Colonic mucosa (tissue), 4 donors: ENCODE measurements around the gene ZNF84. TPM values are rescaled to one million over a fixed set of nuclear protein-coding genes. Genes with fewer than 3 reads are reported as not detected.

Experiments
- DNase-seq: peaks from one replicate; pipeline ENCODE4 v3.0.0-alpha.2; 2020
- H3K27ac ChIP-seq: fragments of 200-600 bp; one replicate; pipeline ENCODE4 v1.8.0; 2021
- H3K27me3 ChIP-seq: fragments of 200-600 bp; one replicate; pipeline ENCODE4 v1.8.0; 2021
- H3K36me3 ChIP-seq: fragments of 200-600 bp; one replicate; pipeline ENCODE4 v1.8.0; 2021
- H3K4me1 ChIP-seq: fragments of 200-600 bp; one replicate; pipeline ENCODE4 v1.8.0; 2021; ENCODE audit warnings: mild to moderate bottlenecking
- H3K4me3 ChIP-seq: fragments of 200-600 bp; one replicate; pipeline ENCODE4 v1.8.0; 2021
- H3K9ac ChIP-seq, 2 donors: one replicate each; pipeline ENCODE4 v1.7.0; 2013; ENCODE audit warnings: control low read depth in 2 of 2, low read depth in 2 of 2, low read length in 2 of 2
- H3K9me3 ChIP-seq: fragments of 200-600 bp; one replicate; pipeline ENCODE4 v1.8.0; 2021
- CTCF ChIP-seq: fragments of 200-600 bp; IDR thresholded peaks from one replicate; pipeline ENCODE4 v1.8.0; 2022; ENCODE audit warnings: antibody characterized with exemption, mild to moderate bottlenecking
- intact Hi-C: fragments of 100-400 bp; cut with DNase I; formaldehyde crosslinking; loops from one replicate; pipeline ENCODE4 v1.14.1; 2022
- total RNA-seq, 2 donors: library from RNA; stranded (reverse); fragmentation: NEBNext Ultra II Directional in 1 of 2; extraction: Animal tissue kit (Norgen Biotek cat#: 25700) in 1 of 2; gene quantifications; one replicate each; pipeline ENCODE4 v1.2.1, GENCODE V29; 2021
- donor health status: healthy.
- donor health status: DM: no; HTN: no; CAD: no.
- donor health status: DM: no; HTN: no; CAD: no.

Gene ZNF84
- total RNA-seq, 2 donors from 2014 or later = 8.7 to 15.7 TPM

- Histone ChIP-seq H3K4me3 (no peak overlapping the region), H3K4me1 (no peaks in the 10 kb centered on the region), H3K27ac (no peak overlapping the region), H3K9ac (no peak overlapping the region), H3K9me3 (peaks cover 19% of the 10 kb centered on the region), H3K36me3 (peaks cover 33% of the 10 kb centered on the region), H3K27me3 (no peaks in the 10 kb centered on the region)
- intact Hi-C loops = loop anchor here (5.0 kb wide), 2 partner anchors 46 to 49 kb away; partner anchors contain the start of genes ZNF10, ZNF84 and ZNF891
- no peak for DNase-seq
- no peak for TF ChIP-seq CTCF
Measured at GRCh38 chr12:133083345-133083744, 46.0 kb downstream of the ZNF84 start.

DNA sequence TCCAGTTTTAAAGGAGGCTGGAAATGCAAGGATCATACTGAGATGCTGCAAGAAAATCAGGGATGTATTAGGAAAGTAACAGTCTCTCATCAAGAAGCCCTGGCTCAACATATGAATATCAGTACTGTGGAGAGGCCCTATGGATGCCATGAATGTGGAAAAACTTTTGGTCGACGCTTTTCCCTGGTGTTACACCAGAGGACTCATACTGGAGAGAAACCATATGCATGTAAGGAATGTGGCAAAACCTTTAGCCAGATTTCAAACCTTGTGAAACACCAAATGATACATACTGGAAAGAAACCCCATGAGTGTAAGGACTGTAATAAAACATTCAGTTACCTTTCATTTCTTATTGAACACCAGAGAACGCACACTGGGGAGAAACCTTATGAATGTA is 68.3 kb downstream of the ZNF84 start:
- Histone ChIP-seq H3K36me3 (peaks cover 11% of the 10 kb centered on the region), H3K4me3 (no peak overlapping the region), H3K9me3 (peaks cover 33% of the 10 kb centered on the region), H3K9ac (no peak overlapping the region), H3K27ac (no peak overlapping the region), H3K27me3 (no peaks in the 10 kb centered on the region), H3K4me1 (no peaks in the 10 kb centered on the region)
- no peak for TF ChIP-seq CTCF
- intact Hi-C loops = no loop called here
- no peak for DNase-seq

- no peaks in the 10 kb centered on the region for H3K4me1 ChIP-seq
- no peak overlapping the region for H3K27ac ChIP-seq
- H3K9ac ChIP-seq = no peak overlapping the region
- H3K9me3 ChIP-seq = peaks cover 30% of the 10 kb centered on the region
- DNase-seq = no peak
- no peak for TF ChIP-seq CTCF
- no peak overlapping the region for H3K4me3 ChIP-seq
- H3K36me3 ChIP-seq = peaks cover 11% of the 10 kb centered on the region
- H3K27me3 ChIP-seq = no peaks in the 10 kb centered on the region
- intact Hi-C loops = no loop called here
Measured at GRCh38 chr12:133106253-133106652, 68.9 kb downstream of the ZNF84 start.

GRCh38 chr12:133107121-133107520 is 69.8 kb downstream of the ZNF84 start:
- intact Hi-C loops = no loop called here

GRCh38 chr12:133108150-133108549 is 70.8 kb downstream of the ZNF84 start:
- Histone ChIP-seq H3K27ac (no peak overlapping the region), H3K27me3 (no peaks in the 10 kb centered on the region), H3K36me3 (peaks cover 11% of the 10 kb centered on the region), H3K9ac (no peak overlapping the region), H3K4me3 (no peak overlapping the region), H3K4me1 (no peaks in the 10 kb centered on the region), H3K9me3 (peaks cover 30% of the 10 kb centered on the region)
- TF ChIP-seq CTCF = no peak
- intact Hi-C loops = no loop called here
- DNase-seq = no peak

More at GRCh38 chr12:133107121-133107520, 69.8 kb downstream of the ZNF84 start:
- H3K27ac ChIP-seq = no peak overlapping the region
- peaks cover 30% of the 10 kb centered on the region for H3K9me3 ChIP-seq
- no peaks in the 10 kb centered on the region for H3K27me3 ChIP-seq
- H3K36me3 ChIP-seq = peaks cover 11% of the 10 kb centered on the region
- TF ChIP-seq CTCF = no peak
- H3K4me1 ChIP-seq = no peaks in the 10 kb centered on the region
- no peak overlapping the region for H3K9ac ChIP-seq
- H3K4me3 ChIP-seq = no peak overlapping the region
- DNase-seq = no peak

Other genes with a start within 250 kb of the ZNF84 start
- 10 to 100 TPM; 70.3 to 96.5 TPM for gene GOLGA3, start 208.6 kb upstream of the ZNF84 start, total RNA-seq
- 10 to 100 TPM; 37.8 to 41.4 TPM for gene CHFR, start 149.9 kb upstream of the ZNF84 start, total RNA-seq
- gene ZNF605, start 81.2 kb upstream of the ZNF84 start, total RNA-seq = 1 to 10 TPM; 7.5 to 8.3 TPM
- 1 to 10 TPM; 6.7 to 7.2 TPM for gene ZNF26, start 51.1 kb upstream of the ZNF84 start, total RNA-seq
- 10 to 100 TPM in 1 of 2 donors, 1 to 10 TPM in 1; 9.4 to 15.6 TPM for gene ZNF140, start 43.4 kb downstream of the ZNF84 start, total RNA-seq
- 1 to 10 TPM; 1.0 to 1.3 TPM for gene ZNF891, start 92.8 kb downstream of the ZNF84 start, total RNA-seq
- gene ZNF10, start 93.1 kb downstream of the ZNF84 start, total RNA-seq = 1 to 10 TPM; 2.7 to 4.1 TPM
- 10 to 100 TPM; 13.3 to 15.5 TPM for gene ZNF268, start 144.0 kb downstream of the ZNF84 start, total RNA-seq
- not detected for gene ANHX, start 198.4 kb downstream of the ZNF84 start, total RNA-seq